ENCODE data around the gene LEFTY1.
A peak's percentile ranks its signal among the peaks of the same experiment; 100 is the strongest.
"Not testable (repeated sequence)": the region's sequence is repeated elsewhere in the genome, so short reads cannot be mapped to it uniquely, and the experiment has no call there.

Gene LEFTY1

GRCh38 chr1:225892307-225892706 is 3.4 kb upstream of the LEFTY1 start:
- H3K9me3 ChIP-seq (replicated peaks in 1 of 11): no peaks in the 10 kb centered on the region
- H3K27me3 ChIP-seq: peaks cover 0 to 2% (median 0%) of the 10 kb centered on the region in 11 experiments; a peak in 3 of 22 replicates
- no peak overlapping the region for H3K27ac ChIP-seq

DNA sequence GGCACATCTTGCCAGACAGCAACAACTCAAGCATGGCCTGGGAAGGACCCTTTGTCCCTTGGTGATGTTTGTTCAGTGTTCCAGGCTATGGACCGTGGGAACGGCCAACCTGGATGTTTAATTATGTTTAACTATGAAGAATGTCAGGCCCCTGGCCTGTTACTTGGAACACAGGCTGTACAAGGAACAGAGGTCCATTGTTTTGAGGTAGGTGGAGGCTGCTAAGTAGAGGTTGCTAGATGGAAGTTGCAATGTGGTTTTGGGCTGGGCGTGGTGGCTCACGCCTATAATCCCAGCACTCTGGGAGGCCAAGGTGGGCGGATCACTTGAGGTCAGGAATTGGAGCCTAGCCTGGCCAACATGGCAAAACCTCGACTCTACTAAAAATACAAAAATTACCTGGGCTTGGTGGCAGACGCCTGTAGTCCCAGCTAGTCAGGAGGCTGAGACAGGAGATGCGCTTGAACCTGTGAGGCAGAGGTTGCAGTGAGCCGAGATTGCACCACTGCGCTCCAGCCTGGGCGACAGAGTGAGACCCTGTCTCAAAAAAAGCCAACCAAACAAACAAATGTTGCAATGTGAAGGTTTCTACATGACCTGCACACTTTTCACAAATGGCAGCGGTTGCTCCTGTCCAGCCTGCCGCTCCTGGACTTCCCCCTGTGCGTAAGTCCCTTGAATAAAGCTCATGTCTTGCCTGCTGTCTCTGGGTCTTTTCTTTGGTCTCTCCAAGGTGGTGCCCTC is 2.5 kb upstream of the LEFTY1 start:
- Histone ChIP-seq H3K36me3 (no peaks in the 10 kb centered on the region), H3K27me3 (peaks cover 0 to 11% (median 7%) of the 10 kb centered on the region in 11 experiments; a peak in 10 of 22 replicates), H3K9ac (no peak overlapping the region), H4K20me1 (no peaks in the 10 kb centered on the region), H3K4me3 (no peak overlapping the region), H3K4me2 (peak overlapping the region in 2 of 11 experiments; percentile 2 to 21; a peak in 1 of 22 replicates), H3K4me1 (peaks cover 0 to 17% (median 10%) of the 10 kb centered on the region in 10 experiments; a peak in 13 of 20 replicates), H3K27ac (no peak overlapping the region), H3K9me3 (replicated peaks in 1 of 11) (no peaks in the 10 kb centered on the region)
- peak in 1 of 11 experiments; percentile 29; a peak in 2 of 22 replicates for TF ChIP-seq Cebpa-rat (IDR thresholded peaks at IDR 0.05)

More at GRCh38 chr1:225892307-225892706, 3.4 kb upstream of the LEFTY1 start:
- Histone ChIP-seq H3K4me2 (no peak overlapping the region), H3K9ac (no peak overlapping the region), H3K4me3 (no peak overlapping the region), H3K4me1 (peaks cover 5 to 23% (median 17%) of the 10 kb centered on the region in 10 experiments; a peak in 19 of 20 replicates), H3K36me3 (no peaks in the 10 kb centered on the region), H4K20me1 (no peaks in the 10 kb centered on the region)
- no peak for TF ChIP-seq Cebpa-rat (IDR thresholded peaks at IDR 0.05)

- Histone ChIP-seq H3K9ac (no peak overlapping the region), H3K9me3 (replicated peaks in 1 of 11) (no peaks in the 10 kb centered on the region), H3K4me3 (no peak overlapping the region), H3K27ac (no peak overlapping the region), H3K4me1 (peaks cover 0 to 17% (median 10%) of the 10 kb centered on the region in 10 experiments; a peak in 13 of 20 replicates), H4K20me1 (no peaks in the 10 kb centered on the region), H3K4me2 (peak overlapping the region in 2 of 11 experiments; percentile 2 to 21; a peak in 1 of 22 replicates), H3K36me3 (no peaks in the 10 kb centered on the region), H3K27me3 (peaks cover 0 to 11% (median 8%) of the 10 kb centered on the region in 11 experiments; a peak in 10 of 22 replicates)
- TF ChIP-seq Cebpa-rat (IDR thresholded peaks at IDR 0.05): no peak
Measured at GRCh38 chr1:225890346-225891228, 1.6 kb upstream of the LEFTY1 start.

DNA sequence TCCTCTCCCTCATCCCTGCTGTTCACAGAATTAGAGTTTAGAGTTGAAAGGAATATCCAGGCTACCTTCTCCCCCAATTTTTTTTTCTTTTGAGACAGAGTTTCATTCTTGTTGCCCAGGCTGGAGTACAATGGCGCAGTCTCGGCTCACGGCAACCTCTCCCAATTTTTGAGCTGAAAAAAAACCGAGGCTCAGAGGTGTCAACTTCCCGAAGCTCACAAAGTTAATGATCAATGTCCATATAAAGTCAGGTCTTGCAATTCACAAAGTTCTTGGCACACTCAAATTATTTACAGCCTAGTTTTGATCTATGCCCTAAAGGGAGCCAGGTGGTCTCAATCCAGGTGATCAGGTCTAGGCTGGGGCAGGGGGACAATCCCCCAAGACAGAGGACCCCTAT is 797 bp upstream of the LEFTY1 start:
- Histone ChIP-seq H3K9me3 (replicated peaks in 1 of 11) (no peaks in the 10 kb centered on the region), H3K4me1 (peaks cover 0 to 17% (median 10%) of the 10 kb centered on the region in 10 experiments; a peak in 13 of 20 replicates), H3K27ac (no peak overlapping the region), H3K9ac (no peak overlapping the region), H4K20me1 (no peaks in the 10 kb centered on the region), H3K4me3 (no peak overlapping the region), H3K36me3 (no peaks in the 10 kb centered on the region), H3K4me2 (no peak overlapping the region), H3K27me3 (peaks cover 0 to 16% (median 8%) of the 10 kb centered on the region in 11 experiments; a peak in 10 of 22 replicates)
- no peak for TF ChIP-seq Cebpa-rat (IDR thresholded peaks at IDR 0.05)

DNA sequence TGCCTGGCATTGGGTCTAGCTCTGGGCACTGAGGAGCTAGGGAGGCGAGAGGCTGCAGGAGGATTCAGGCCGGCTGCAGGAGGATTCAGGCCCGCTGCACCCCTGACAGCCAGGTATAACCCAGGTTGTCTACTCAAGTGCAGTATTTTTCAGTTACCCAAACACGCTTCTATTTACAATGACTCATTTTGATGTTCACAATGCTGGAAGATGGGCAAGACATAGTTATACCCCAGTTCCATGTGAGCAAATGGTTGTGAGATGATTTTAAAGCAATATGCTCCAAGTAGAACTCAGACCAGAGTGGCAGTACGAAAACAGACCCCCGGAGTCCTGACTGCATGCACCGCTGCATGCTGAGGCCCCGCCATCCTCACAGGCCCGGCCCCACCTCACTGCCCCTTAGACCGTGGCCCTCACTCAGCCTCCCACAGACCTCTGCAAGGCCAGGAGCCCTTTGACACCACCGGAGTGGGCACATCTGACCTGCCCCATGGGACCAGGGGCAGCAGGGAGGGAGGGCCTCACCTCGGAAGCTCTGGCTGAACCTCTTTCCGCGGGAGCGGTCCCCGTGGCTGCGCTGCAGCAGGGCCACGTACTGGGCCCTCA is 553 bp downstream of the LEFTY1 start:
- H3K9me3 ChIP-seq (replicated peaks in 1 of 11): no peaks in the 10 kb centered on the region
- no peak overlapping the region for H3K4me3 ChIP-seq
- no peaks in the 10 kb centered on the region for H4K20me1 ChIP-seq
- 0 out of 22 replicates have a peak overlapping the region, but pooled peaks of 1 of the 11 experiments have one; percentile 15 for H3K9ac ChIP-seq
- H3K27ac ChIP-seq: no peak overlapping the region
- peaks cover 7 to 27% (median 19%) of the 10 kb centered on the region in 11 experiments for H3K27me3 ChIP-seq
- peak overlapping the region in 6 of 11 experiments; percentile 13 to 44 (median 36); a peak in 8 of 22 replicates for H3K4me2 ChIP-seq
- peaks cover 5 to 18% (median 12%) of the 10 kb centered on the region in 10 experiments; a peak in 15 of 20 replicates for H3K4me1 ChIP-seq
- no peak for TF ChIP-seq Cebpa-rat (IDR thresholded peaks at IDR 0.05)
- no peaks in the 10 kb centered on the region for H3K36me3 ChIP-seq

- Histone ChIP-seq H3K4me2 (0 out of 22 replicates have a peak overlapping the region, but pooled peaks of 1 of the 11 experiments have one; percentile 38), H3K4me1 (peaks cover 9 to 25% (median 19%) of the 10 kb centered on the region in 10 experiments; a peak in 16 of 20 replicates), H3K27me3 (peaks cover 7 to 34% (median 25%) of the 10 kb centered on the region in 11 experiments)
- not testable (repeated sequence) for H3K27ac ChIP-seq; H3K36me3 ChIP-seq; H3K4me3 ChIP-seq; H4K20me1 ChIP-seq; H3K9ac ChIP-seq; H3K9me3 ChIP-seq (replicated peaks in 1 of 11)
Measured at GRCh38 chr1:225887554-225888288, 1.2 kb downstream of the LEFTY1 start.

GRCh38 chr1:225887030-225887314 is 2.0 kb downstream of the LEFTY1 start:
- Histone ChIP-seq H3K4me1 (peaks cover 9 to 26% (median 19%) of the 10 kb centered on the region in 10 experiments; a peak in 16 of 20 replicates), H3K36me3 (no peaks in the 10 kb centered on the region), H4K20me1 (no peaks in the 10 kb centered on the region), H3K9ac (no peak overlapping the region), H3K9me3 (replicated peaks in 1 of 11) (no peaks in the 10 kb centered on the region), H3K4me3 (no peak overlapping the region), H3K27ac (no peak overlapping the region), H3K4me2 (no peak overlapping the region), H3K27me3 (peaks cover 7 to 37% (median 28%) of the 10 kb centered on the region in 11 experiments)
- no peak for TF ChIP-seq Cebpa-rat (IDR thresholded peaks at IDR 0.05)

All from BLaER1 treated with 17β-estradiol and CSF1 and Interleukin-3, amounts not matched to agents 10 nM and 100 nM (cell line).